ENCODE measurements around the gene NFIA.

The NFIA gene

DNA sequence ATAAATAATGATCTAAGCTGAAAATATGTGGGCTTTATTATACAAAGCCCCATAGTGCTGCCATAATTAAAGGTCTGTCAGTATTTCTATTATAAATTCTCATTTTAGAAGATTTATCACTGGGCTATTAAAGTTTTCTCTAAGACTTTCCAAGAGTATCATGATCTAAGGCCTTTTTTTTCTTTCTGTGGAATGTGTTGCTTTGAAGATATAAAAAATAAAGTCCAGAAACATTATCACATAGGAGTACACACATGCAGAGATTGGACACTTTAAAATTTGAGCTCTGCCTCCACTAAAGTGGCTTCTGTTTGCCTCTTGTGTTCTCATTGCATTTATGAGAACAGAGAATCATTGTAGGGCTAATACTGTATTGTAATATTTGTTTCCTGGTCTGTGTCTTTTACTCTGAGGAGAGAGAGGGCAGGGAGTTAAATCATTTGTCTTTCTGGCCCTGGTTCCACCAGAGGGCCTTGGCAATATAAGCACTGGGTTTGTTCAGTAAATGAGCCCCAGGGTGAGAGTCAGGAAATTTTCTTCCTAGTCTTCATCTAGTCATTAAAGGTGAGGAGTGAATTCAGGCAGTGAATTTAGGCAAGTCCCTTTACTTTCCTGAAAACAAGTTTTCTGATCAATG is 70.2 kb downstream of the NFIA start:
- DNase-seq (ENCODE audit: low spot score): no peak

DNA sequence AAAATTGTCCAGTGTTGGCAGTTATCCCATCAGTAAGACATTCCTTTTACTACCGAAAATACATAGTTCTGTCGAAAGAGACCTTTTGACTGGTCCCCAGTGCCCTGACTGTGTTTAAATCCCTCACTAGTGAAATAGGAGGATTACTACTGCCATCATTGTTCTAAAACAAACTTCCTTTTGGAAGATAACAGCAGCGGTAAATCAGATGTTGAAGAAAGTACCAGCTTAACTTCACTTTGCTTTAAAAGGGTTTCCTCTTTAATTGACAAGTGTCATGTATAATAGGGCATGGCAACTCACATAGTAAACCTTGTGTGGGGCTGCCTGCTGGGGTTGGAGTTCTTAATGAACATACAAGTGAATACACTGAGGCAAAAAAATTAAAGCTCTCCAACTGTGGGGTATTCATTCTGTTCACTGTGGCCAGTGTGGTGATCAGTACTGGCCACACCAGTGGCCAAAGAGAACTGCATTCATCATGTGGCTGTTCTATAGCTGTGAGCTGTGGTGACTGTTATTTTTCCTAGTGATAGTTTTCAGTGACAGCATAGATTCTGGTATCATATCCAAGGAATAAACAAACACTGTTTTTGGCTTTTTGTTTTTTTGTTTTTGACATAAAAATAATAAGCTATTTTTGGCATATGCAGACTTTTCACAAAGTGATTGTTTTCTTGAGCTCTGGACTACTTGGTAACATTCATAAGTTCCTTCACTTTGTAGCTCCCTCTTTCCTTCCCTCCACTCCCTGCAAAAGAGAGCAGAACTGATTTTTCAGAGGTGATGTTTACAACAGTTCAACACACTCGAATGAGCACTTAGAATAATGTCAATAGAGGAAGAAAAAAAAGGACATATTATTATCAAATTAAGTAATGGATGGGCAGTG is 74.5 kb downstream of the NFIA start:
- DNase-seq (ENCODE audit: low spot score): no peak

GRCh38 chr1:61157468-61157987 is 75.2 kb downstream of the NFIA start:
- no peak for DNase-seq (ENCODE audit: low spot score)

DNA sequence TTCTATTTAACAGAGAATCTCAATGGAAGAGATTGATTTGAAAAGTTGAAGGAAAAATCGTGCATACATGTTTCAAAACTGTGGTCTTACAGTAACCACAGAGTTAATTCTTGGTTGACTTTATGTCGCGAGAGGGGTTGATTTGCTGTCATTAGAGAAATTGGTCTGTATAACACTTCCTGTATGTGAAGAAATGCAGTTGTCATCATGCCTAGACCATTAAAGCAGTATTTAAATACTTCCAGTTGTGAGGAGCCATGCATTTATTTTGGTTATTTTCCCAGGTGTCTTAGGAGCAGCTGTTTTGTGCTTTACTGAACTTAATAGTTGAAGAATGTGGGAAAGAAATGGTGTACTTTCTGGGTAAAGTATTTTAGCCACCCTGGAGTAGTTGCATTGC is 76.2 kb downstream of the NFIA start:
- DNase-seq (ENCODE audit: low spot score): no peak

- DNase-seq (ENCODE audit: low spot score): peak; percentile 68
These were observed 78.2 kb downstream of the NFIA start for GRCh38 chr1:61160526-61160925.

GRCh38 chr1:61162520-61163258 is 80.3 kb downstream of the NFIA start:
- peak; percentile 52 for DNase-seq (ENCODE audit: low spot score)

DNA sequence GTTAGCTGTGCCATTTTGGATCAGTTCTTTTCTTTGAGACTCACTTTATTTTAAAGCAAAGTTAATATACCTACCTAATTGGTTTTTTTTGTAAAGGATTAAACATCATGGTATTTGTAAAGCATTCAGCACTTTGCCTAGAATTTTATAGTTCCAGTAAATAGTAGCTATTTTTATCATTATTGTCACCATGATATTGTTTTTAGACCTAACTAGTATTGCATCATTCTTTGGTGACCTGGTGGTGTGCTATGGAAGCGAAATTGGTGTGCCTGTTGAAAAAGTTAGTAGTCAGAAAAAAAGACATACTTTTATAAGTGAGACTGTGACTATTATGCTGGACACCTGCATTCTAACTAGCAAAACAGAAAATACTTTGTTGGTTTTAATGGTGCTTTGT is 81.0 kb downstream of the NFIA start:
- DNase-seq (ENCODE audit: low spot score): no peak

DNA sequence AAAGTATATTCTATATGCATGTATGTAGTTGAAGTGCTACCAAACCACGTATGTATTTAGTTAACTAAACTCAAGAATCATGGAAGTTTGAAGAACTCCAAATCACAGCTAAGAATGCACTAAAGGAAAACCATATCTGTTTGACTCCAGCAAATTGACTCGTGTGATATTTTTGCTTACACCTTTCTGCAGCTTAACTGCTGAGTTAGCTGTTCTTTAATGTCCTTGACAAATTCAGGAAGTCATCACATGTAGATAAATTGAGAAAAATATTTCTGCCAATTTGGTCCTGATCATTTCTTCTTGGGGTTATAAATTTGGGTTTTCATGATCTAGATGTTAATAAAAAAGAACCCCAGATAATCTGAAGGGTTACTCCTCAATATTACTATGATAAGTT is 83.0 kb downstream of the NFIA start:
- DNase-seq (ENCODE audit: low spot score): no peak

GRCh38 chr1:61167309-61167708 is 84.9 kb downstream of the NFIA start:
- DNase-seq (ENCODE audit: low spot score): no peak

- no peak for DNase-seq (ENCODE audit: low spot score)
These were observed 86.7 kb downstream of the NFIA start for GRCh38 chr1:61169045-61169444.

GRCh38 chr1:61169634-61170033 is 87.3 kb downstream of the NFIA start:
- DNase-seq (ENCODE audit: low spot score): no peak

- peak; percentile 78 for DNase-seq (ENCODE audit: low spot score)
These were observed 88.2 kb downstream of the NFIA start for GRCh38 chr1:61170328-61171238.

DNA sequence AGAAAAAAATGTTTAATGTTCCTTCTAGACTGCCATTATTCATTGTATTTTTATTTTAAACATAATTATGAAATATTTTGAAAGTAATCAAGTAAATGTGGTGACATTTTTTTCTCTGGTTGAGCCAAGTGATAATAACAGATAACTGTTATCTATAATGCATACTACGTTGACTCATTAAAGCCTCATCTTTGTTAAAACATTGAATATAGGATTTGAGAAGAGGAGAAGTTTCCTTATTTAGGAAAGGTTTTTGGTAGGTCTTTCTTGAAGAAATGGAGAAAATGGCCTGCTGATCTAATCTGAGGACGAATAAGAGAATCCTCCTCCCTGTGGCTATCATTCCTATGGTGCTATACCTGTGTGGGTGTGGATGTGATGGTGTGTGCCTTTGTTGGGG is 89.0 kb downstream of the NFIA start:
- no peak for DNase-seq (ENCODE audit: low spot score)

- no peak for DNase-seq (ENCODE audit: low spot score)
These were observed 89.6 kb downstream of the NFIA start for GRCh38 chr1:61171974-61172373.

GRCh38 chr1:61173118-61173517 is 90.8 kb downstream of the NFIA start:
- DNase-seq (ENCODE audit: low spot score): no peak

- DNase-seq (ENCODE audit: low spot score): no peak
These were observed 91.9 kb downstream of the NFIA start for GRCh38 chr1:61174060-61174795.

- DNase-seq (ENCODE audit: low spot score): peak; percentile 81
These were observed 93.6 kb downstream of the NFIA start for GRCh38 chr1:61175976-61176375.

DNA sequence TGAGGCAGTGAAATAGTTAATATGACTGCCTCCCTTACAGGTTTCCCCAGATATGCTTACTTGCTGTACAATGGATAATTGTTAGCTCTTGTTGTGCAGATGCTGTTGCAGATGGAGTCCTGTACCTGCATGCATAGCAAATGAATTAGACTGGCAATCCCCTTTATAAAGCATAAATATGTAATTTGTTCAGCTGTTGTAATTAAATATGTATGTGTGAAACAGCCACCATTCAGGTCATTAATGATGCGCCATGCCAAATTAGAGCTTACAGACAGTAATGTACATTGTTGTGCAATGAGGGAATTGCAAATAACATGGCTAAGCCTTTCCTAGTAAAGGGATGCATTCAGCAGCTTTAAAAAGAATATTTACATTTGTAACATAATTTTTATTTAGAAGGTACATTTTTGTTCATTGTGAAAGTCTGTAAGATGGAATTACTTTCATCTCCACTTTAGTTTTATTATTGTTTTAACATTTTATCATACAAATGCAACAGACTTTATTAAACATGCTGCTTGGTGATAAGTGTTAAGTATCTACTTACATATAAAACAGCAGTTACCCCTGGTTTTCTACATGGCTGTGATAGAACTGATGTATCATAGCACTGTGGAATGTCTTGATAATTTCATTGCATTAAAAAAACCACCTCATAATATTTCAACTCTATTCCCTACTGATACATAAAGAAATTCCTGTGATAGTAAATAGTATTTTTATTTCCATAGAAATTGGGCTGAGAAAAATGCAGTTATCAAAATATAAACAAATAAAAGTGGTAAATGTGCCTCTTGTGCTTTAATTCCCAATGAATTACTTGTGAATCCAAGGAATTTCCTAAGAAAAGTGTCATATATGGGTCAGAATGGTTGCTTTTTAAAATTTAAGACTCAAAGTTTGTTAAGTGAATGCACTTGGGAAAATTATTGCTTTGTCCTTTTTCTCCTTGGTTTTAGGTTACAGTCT is 99.0 kb downstream of the NFIA start:
- DNase-seq (ENCODE audit: low spot score): peak; percentile 45

DNA sequence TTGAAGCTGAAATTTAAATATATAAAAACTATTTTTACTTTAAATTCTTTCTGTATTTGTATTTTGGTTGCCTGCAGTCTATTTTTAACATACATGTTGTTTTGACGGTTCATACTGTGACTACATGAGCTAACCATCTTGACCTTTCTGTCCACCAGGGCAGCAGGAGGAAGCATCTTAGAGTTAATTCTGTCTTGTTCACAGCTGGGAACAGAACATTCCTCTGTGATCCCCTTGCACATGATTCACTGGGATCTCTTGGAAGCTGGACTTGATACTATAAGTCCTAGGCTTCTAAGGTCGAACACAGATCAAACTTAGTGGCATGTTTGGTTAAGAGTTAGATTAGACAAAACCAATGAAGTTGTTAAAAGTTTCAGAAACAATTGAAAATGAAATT is 99.7 kb downstream of the NFIA start:
- DNase-seq (ENCODE audit: low spot score): peak; percentile 34

DNA sequence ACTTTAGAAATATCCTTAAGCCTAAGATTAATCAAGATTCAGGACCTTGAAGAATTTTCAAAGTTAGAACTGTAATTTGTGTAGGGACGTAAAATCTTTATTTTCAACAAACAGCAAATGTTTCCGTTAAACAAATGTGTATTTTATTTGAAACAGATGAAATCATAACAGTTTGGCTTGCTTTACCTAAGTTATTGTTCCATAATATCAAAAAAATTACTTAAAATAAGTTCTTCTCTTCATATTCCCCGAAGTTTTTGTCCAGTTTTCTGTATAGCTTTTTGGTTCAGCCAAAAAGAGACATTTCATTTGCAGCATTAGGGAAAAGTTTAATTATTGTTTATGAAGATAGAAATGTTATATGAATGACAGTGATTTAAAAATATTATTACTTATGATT is 100.1 kb downstream of the NFIA start:
- no peak for DNase-seq (ENCODE audit: low spot score)

All from hematopoietic multipotent progenitor cell treated with erythropoietin and hydrocortisone succinate and interleukin-3 and kit ligand, for 17 days (in vitro differentiated cells).